GM23338 (cell line): ENCODE results near the gene SHANK2. TPM values are rescaled to one million over a fixed set of nuclear protein-coding genes. Genes with fewer than 3 reads are reported as not detected.

Experiments
- ATAC-seq: fragments of 200-7000 bp; cut with Tn5 transposase; 3 replicates; pipeline ENCODE4 v1.9.1; 2020
- DNase-seq: peaks from one replicate; pipeline ENCODE4 v3.0.0-alpha.2; 2015; ENCODE audit warnings: low spot score
- H2AFZ ChIP-seq: fragments of 200-600 bp; sonication (generic); 2 replicates; pipeline ENCODE4 v1.8.0; 2016; ENCODE audit warnings: antibody characterized with exemption, mild to moderate bottlenecking, moderate library complexity
- H3F3A ChIP-seq: fragments of 200-600 bp; sonication (generic); replicated peaks from 2 replicates; pipeline ENCODE4 v1.8.0; 2017; ENCODE audit warnings: antibody characterized with exemption, mixed run types, low read depth
- H3K27ac ChIP-seq: fragments of 200-600 bp; sonication (generic); 2 replicates; pipeline ENCODE4 v1.6.1; 2016; ENCODE audit warnings: low read depth
- H3K27me3 ChIP-seq: fragments of 200-600 bp; sonication (generic); 2 replicates; pipeline ENCODE4 v1.8.0; 2016; ENCODE audit warnings: mild to moderate bottlenecking, mixed run types, moderate library complexity; ENCODE audit not compliant: insufficient read depth
- H3K36me3 ChIP-seq: fragments of 200-600 bp; sonication (generic); 2 replicates; pipeline ENCODE4 v1.8.0; 2016; ENCODE audit warnings: mild to moderate bottlenecking; ENCODE audit not compliant: insufficient read depth
- H3K4me1 ChIP-seq: fragments of 200-600 bp; sonication (generic); 2 replicates; pipeline ENCODE4 v1.8.0; 2016; ENCODE audit warnings: mild to moderate bottlenecking, moderate library complexity; ENCODE audit not compliant: insufficient read depth
- H3K4me2 ChIP-seq: fragments of 200-600 bp; sonication (generic); 2 replicates; pipeline ENCODE4 v1.7.1; 2017; ENCODE audit warnings: mixed run types
- H3K4me3 ChIP-seq: fragments of 200-600 bp; sonication (generic); 2 replicates; pipeline ENCODE4 v1.6.1; 2016; ENCODE audit warnings: mixed run types
- H3K79me2 ChIP-seq: fragments of 200-600 bp; sonication (generic); replicated peaks from 2 replicates; pipeline ENCODE4 v1.8.0; 2017; ENCODE audit warnings: mild to moderate bottlenecking; ENCODE audit not compliant: insufficient read depth
- H3K9me2 ChIP-seq: fragments of 200-600 bp; sonication (generic); 2 replicates; pipeline ENCODE4 v1.8.0; 2017; ENCODE audit not compliant: insufficient read depth
- H4K20me1 ChIP-seq: fragments of 200-600 bp; sonication (generic); replicated peaks from 2 replicates; pipeline ENCODE4 v1.8.0; 2017; ENCODE audit warnings: mild to moderate bottlenecking; ENCODE audit not compliant: insufficient read depth
- H3K27ac Mint-ChIP-seq: 2 replicates; pipeline ENCODE4 v1.8.0; 2020; ENCODE audit warnings: inconsistent platforms, mild to moderate bottlenecking, moderate library complexity, mixed read lengths
- H3K27me3 Mint-ChIP-seq: 3 replicates; pipeline ENCODE4 v1.8.0; 2022; ENCODE audit warnings: low read depth, mild to moderate bottlenecking, moderate library complexity, mixed read lengths, inconsistent platforms; ENCODE audit not compliant: insufficient read depth, poor library complexity
- H3K36me3 Mint-ChIP-seq: 3 replicates; pipeline ENCODE4 v1.8.0; 2021; ENCODE audit warnings: low read depth, mild to moderate bottlenecking, inconsistent platforms, moderate library complexity, mixed read lengths
- H3K4me1 Mint-ChIP-seq: 3 replicates; pipeline ENCODE4 v1.8.0; 2020; ENCODE audit warnings: mild to moderate bottlenecking, inconsistent platforms, mixed read lengths
- H3K4me3 Mint-ChIP-seq: 3 replicates; pipeline ENCODE4 v1.8.0; 2021; ENCODE audit warnings: moderate library complexity, mild to moderate bottlenecking, inconsistent platforms, mixed read lengths
- H3K9me3 Mint-ChIP-seq: 3 replicates; pipeline ENCODE4 v1.8.0; 2020; ENCODE audit warnings: moderate library complexity, mild to moderate bottlenecking, inconsistent platforms, mixed read lengths
- CREB1 ChIP-seq: fragments of 250-450 bp; sonication (Bioruptor Pico); IDR thresholded peaks from 2 replicates; pipeline ENCODE4 v1.5.0; 2020; ENCODE audit warnings: low read depth, mild to moderate bottlenecking, moderate library complexity
- EZH2 ChIP-seq: fragments of 200-600 bp; sonication (generic); IDR thresholded peaks from one replicate; pipeline ENCODE4 v1.8.0; 2017; ENCODE audit warnings: antibody characterized with exemption, mild to moderate bottlenecking, low read depth; ENCODE audit not compliant: unreplicated experiment
- EZH2phosphoT487 ChIP-seq: fragments of 200-600 bp; sonication (generic); IDR thresholded peaks from one replicate; pipeline ENCODE4 v1.8.1; 2018; ENCODE audit warnings: antibody characterized with exemption; ENCODE audit not compliant: unreplicated experiment
- JUNB ChIP-seq: IDR thresholded peaks from one replicate; pipeline ENCODE4 v1.6.1; 2016; ENCODE audit warnings: antibody characterized with exemption; ENCODE audit not compliant: unreplicated experiment
- NANOG ChIP-seq: IDR thresholded peaks from 2 replicates; pipeline ENCODE4 v1.6.1; 2016; ENCODE audit warnings: antibody characterized with exemption, borderline replicate concordance
- POLR2AphosphoS5 ChIP-seq: IDR thresholded peaks from 2 replicates; pipeline ENCODE4 v1.6.1; 2016; ENCODE audit warnings: antibody characterized with exemption, low read depth
- REST ChIP-seq: IDR thresholded peaks from one replicate; pipeline ENCODE4 v1.6.1; 2018; ENCODE audit warnings: antibody characterized with exemption; ENCODE audit not compliant: unreplicated experiment
- STAT1 ChIP-seq: IDR thresholded peaks from one replicate; pipeline ENCODE4 v1.6.1; 2016; ENCODE audit warnings: antibody characterized with exemption; ENCODE audit not compliant: unreplicated experiment
- ZNF114 ChIP-seq: fragments of 250-450 bp; sonication (Bioruptor Pico); IDR thresholded peaks from 2 replicates; pipeline ENCODE4 v1.5.0; 2020; ENCODE audit warnings: mild to moderate bottlenecking, moderate library complexity
- ZNF331 ChIP-seq: fragments of 250-450 bp; sonication (Bioruptor Pico); IDR thresholded peaks from 2 replicates; pipeline ENCODE4 v1.5.0; 2020; ENCODE audit warnings: low read depth, mild to moderate bottlenecking, moderate library complexity
- polyA plus RNA-seq: library from polyadenylated mRNA; unstranded; fragments of >200 nt; fragmentation: Nextera tagmentation; extraction: Ambion mirVana; gene quantifications from 2 replicates; pipeline ENCODE4 v1.2.1, GENCODE V29; 2016
- total RNA-seq: library from RNA; depleted of rRNA; stranded (reverse); fragments of >200 nt; shearing (Covaris generic); gene quantifications from 2 replicates; pipeline ENCODE4 v1.2.3, GENCODE V29; 2014
- TF ChIP-seq, protein P1 (sequence below), 2 experiments: fragments of 200-600 bp in 1 of 2; sonication (generic) in 1 of 2; conservative IDR thresholded peaks; 2 replicates each; pipeline versions ENCODE4 v1.5.1 to v1.6.1; 2016 to 2017; ENCODE audit warnings: antibody characterized with exemption in 2 of 2, low read depth in 2 of 2, mild to moderate bottlenecking in 2 of 2, moderate library complexity in 1 of 2
- TF ChIP-seq, protein P2 (sequence below): IDR thresholded peaks from 2 replicates; pipeline ENCODE4 v1.6.1; 2016; ENCODE audit warnings: antibody characterized with exemption
- TF ChIP-seq, protein P3 (sequence below): fragments of 250-450 bp; sonication (Bioruptor Pico); IDR thresholded peaks from 2 replicates; pipeline ENCODE4 v1.5.0; 2020; ENCODE audit warnings: mild to moderate bottlenecking, moderate library complexity

SHANK2 gene
- total and polyA plus RNA-seq, 2 experiments from 2014 or later = 22.0 to 81.4 TPM

GRCh38 chr11:71263386-71263785 is 11.0 kb upstream of the SHANK2 start:
- Mint-ChIP-seq H3K4me1 (peaks cover 12% of the 10 kb centered on the region), H3K9me3 (peaks cover 13% of the 10 kb centered on the region), H3K27ac (no peak overlapping the region), H3K4me3 (no peak overlapping the region), H3K36me3 (peaks cover 5% of the 10 kb centered on the region), H3K27me3 (peaks cover 6% of the 10 kb centered on the region)
- Histone ChIP-seq H3K4me1 (no peaks in the 10 kb centered on the region), H3K27me3 (no peaks in the 10 kb centered on the region), H2AFZ (no peak overlapping the region), H3K36me3 (no peaks in the 10 kb centered on the region), H4K20me1 (no peaks in the 10 kb centered on the region), H3K27ac (no peak overlapping the region), H3F3A (0 out of 2 replicates have a peak, but pooled peaks cover 4% of the 10 kb centered on the region), H3K9me2 (no peaks in the 10 kb centered on the region), H3K79me2 (no peaks in the 10 kb centered on the region), H3K4me2 (no peak overlapping the region), H3K4me3 (no peak overlapping the region)
- no peak for ATAC-seq
- DNase-seq = no peak
- TF ChIP-seq, protein P1, sequence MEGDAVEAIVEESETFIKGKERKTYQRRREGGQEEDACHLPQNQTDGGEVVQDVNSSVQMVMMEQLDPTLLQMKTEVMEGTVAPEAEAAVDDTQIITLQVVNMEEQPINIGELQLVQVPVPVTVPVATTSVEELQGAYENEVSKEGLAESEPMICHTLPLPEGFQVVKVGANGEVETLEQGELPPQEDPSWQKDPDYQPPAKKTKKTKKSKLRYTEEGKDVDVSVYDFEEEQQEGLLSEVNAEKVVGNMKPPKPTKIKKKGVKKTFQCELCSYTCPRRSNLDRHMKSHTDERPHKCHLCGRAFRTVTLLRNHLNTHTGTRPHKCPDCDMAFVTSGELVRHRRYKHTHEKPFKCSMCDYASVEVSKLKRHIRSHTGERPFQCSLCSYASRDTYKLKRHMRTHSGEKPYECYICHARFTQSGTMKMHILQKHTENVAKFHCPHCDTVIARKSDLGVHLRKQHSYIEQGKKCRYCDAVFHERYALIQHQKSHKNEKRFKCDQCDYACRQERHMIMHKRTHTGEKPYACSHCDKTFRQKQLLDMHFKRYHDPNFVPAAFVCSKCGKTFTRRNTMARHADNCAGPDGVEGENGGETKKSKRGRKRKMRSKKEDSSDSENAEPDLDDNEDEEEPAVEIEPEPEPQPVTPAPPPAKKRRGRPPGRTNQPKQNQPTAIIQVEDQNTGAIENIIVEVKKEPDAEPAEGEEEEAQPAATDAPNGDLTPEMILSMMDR (conservative IDR thresholded peaks at IDR 0.05; ENCODE audit: low read depth in 2 of 2) = no peak
- TF ChIP-seq NANOG (no peak), JUNB (no peak), STAT1 (no peak), POLR2AphosphoS5 (no peak), ZNF114 (CRISPR knock-in tag) (no peak), ZNF331 (no peak), EZH2phosphoT487 (no peak), EZH2 (no peak), CREB1 (CRISPR knock-in tag) (no peak), REST (no peak)
- TF ChIP-seq, protein P2, sequence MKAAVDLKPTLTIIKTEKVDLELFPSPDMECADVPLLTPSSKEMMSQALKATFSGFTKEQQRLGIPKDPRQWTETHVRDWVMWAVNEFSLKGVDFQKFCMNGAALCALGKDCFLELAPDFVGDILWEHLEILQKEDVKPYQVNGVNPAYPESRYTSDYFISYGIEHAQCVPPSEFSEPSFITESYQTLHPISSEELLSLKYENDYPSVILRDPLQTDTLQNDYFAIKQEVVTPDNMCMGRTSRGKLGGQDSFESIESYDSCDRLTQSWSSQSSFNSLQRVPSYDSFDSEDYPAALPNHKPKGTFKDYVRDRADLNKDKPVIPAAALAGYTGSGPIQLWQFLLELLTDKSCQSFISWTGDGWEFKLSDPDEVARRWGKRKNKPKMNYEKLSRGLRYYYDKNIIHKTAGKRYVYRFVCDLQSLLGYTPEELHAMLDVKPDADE = no peak
- TF ChIP-seq, protein P3, sequence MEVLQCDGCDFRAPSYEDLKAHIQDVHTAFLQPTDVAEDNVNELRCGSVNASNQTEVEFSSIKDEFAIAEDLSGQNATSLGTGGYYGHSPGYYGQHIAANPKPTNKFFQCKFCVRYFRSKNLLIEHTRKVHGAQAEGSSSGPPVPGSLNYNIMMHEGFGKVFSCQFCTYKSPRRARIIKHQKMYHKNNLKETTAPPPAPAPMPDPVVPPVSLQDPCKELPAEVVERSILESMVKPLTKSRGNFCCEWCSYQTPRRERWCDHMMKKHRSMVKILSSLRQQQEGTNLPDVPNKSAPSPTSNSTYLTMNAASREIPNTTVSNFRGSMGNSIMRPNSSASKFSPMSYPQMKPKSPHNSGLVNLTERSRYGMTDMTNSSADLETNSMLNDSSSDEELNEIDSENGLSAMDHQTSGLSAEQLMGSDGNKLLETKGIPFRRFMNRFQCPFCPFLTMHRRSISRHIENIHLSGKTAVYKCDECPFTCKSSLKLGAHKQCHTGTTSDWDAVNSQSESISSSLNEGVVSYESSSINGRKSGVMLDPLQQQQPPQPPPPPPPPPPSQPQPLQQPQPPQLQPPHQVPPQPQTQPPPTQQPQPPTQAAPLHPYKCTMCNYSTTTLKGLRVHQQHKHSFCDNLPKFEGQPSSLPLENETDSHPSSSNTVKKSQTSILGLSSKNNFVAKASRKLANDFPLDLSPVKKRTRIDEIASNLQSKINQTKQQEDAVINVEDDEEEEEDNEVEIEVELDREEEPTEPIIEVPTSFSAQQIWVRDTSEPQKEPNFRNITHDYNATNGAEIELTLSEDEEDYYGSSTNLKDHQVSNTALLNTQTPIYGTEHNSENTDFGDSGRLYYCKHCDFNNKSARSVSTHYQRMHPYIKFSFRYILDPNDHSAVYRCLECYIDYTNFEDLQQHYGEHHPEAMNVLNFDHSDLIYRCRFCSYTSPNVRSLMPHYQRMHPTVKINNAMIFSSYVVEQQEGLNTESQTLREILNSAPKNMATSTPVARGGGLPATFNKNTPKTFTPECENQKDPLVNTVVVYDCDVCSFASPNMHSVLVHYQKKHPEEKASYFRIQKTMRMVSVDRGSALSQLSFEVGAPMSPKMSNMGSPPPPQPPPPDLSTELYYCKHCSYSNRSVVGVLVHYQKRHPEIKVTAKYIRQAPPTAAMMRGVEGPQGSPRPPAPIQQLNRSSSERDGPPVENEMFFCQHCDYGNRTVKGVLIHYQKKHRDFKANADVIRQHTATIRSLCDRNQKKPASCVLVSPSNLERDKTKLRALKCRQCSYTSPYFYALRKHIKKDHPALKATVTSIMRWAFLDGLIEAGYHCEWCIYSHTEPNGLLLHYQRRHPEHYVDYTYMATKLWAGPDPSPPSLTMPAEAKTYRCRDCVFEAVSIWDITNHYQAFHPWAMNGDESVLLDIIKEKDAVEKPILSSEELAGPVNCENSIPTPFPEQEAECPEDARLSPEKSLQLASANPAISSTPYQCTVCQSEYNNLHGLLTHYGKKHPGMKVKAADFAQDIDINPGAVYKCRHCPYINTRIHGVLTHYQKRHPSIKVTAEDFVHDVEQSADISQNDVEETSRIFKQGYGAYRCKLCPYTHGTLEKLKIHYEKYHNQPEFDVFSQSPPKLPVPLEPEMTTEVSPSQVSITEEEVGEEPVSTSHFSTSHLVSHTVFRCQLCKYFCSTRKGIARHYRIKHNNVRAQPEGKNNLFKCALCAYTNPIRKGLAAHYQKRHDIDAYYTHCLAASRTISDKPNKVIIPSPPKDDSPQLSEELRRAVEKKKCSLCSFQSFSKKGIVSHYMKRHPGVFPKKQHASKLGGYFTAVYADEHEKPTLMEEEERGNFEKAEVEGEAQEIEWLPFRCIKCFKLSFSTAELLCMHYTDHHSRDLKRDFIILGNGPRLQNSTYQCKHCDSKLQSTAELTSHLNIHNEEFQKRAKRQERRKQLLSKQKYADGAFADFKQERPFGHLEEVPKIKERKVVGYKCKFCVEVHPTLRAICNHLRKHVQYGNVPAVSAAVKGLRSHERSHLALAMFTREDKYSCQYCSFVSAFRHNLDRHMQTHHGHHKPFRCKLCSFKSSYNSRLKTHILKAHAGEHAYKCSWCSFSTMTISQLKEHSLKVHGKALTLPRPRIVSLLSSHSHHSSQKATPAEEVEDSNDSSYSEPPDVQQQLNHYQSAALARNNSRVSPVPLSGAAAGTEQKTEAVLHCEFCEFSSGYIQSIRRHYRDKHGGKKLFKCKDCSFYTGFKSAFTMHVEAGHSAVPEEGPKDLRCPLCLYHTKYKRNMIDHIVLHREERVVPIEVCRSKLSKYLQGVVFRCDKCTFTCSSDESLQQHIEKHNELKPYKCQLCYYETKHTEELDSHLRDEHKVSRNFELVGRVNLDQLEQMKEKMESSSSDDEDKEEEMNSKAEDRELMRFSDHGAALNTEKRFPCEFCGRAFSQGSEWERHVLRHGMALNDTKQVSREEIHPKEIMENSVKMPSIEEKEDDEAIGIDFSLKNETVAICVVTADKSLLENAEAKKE (CRISPR knock-in tag) = no peak
